Fibroblast of villous mesenchyme (primary cell): ENCODE results near the gene IRAK1BP1. TPM values are rescaled to one million over a fixed set of nuclear protein-coding genes. Genes with fewer than 3 reads are reported as not detected.
"Not testable (repeated sequence)": the region's sequence is repeated elsewhere in the genome, so short reads cannot be mapped to it uniquely, and the experiment has no call there.

ENCODE experiments used
- DNase-seq: peaks from one replicate; pipeline ENCODE4 v3.0.0-alpha.2; 2010; ENCODE audit warnings: low read depth
- H3K4me3 ChIP-seq: 2 replicates; pipeline ENCODE4 v1.5.1; 2011; ENCODE audit warnings: low read depth, mild to moderate bottlenecking, low read length
- CTCF ChIP-seq: IDR thresholded peaks from 2 replicates; pipeline ENCODE4 v1.5.1; 2012; ENCODE audit warnings: low read depth, mild to moderate bottlenecking, low read length; ENCODE audit not compliant: insufficient read depth
- total RNA-seq: library from RNA; depleted of rRNA; stranded (reverse); fragments of >200 nt; gene quantifications from 2 replicates; pipeline ENCODE4 v1.2.3, GENCODE V29; 2012

The IRAK1BP1 gene
- total RNA-seq, 1 donor: 6.5 TPM

GRCh38 chr6:78851156-78851555 is 16.2 kb upstream of the IRAK1BP1 start:
- H3K4me3 ChIP-seq: no peak overlapping the region
- no peak for TF ChIP-seq CTCF
- DNase-seq: no peak

- TF ChIP-seq CTCF: no peak
- no peak overlapping the region for H3K4me3 ChIP-seq
- no peak for DNase-seq
These were observed 12.8 kb upstream of the IRAK1BP1 start for GRCh38 chr6:78854546-78854945.

DNA sequence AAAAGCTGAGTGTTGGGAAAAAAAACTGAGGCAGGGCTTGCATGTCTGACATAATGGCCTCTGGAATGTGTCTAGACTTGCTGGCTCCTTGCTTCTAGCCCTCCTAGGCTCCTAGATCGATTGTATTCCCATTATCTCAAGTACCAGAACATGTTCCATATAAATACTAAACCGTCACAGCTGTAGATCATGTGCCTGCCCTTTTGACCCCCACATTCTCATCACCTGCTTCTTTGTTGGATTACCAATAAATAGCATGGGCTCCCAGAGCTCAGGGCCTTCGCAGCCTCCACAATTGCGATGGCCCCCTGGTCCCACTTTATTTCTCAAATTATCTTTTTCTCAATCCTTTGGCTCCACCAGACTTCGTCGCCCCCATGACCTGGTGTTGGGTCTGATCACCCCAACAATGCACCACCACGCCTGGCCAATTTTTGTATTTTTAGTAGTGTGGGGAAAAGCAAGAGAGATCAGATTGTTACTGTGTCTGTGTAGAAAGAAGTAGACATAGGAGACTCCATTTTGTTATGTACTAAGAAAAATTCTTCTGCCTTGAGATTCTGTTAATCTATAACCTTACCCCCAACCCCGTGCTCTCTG is 8.9 kb upstream of the IRAK1BP1 start:
- not testable (repeated sequence) for H3K4me3 ChIP-seq, DNase-seq

DNA sequence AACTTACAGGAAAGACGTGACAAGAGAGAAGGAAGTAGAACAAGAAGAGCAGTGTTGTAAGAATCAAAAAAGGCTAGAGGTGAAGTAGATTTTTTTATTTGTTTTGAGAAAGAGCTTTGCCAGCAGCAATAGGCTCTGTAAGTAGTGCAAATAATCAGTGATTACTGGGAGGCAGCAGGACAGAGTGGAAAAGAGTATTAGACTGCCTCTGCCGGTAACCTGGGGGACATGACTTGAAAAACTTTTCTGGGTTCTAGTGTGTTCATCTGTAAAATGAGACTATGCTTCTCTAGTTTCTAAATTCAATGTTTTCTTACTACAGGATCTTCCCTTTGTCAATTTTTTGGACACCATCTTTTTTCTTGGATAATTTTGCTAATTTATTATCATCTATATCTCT is 5.8 kb upstream of the IRAK1BP1 start:
- TF ChIP-seq CTCF: no peak
- no peak overlapping the region for H3K4me3 ChIP-seq
- DNase-seq: no peak

DNA sequence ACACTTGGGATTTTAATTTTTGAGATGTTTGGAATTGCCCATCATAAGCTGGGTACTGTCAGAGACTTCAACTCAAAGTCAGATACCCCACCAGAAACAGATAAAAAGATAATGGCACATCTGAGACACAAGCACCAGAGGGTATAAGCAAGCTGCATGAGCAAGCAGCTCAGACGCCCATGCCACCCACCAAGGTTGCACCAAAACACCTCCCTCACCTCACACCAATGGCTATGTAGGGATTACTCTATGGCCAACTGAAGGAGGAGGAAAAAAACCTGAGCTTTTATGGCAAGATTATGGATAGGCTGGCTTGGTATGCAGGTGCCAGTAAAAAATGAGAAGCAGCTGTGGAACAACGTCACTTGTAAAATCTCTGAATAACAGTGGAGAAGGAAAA is 3.8 kb upstream of the IRAK1BP1 start:
- no peak for DNase-seq
- TF ChIP-seq CTCF: no peak
- H3K4me3 ChIP-seq: no peak overlapping the region

GRCh38 chr6:78864957-78865356 is 2.4 kb upstream of the IRAK1BP1 start:
- no peak for DNase-seq
- TF ChIP-seq CTCF: no peak

GRCh38 chr6:78867020-78867369 is 356 bp upstream of the IRAK1BP1 start:
- TF ChIP-seq CTCF: no peak
- H3K4me3 ChIP-seq: peak overlapping the region; percentile 89
- no peak for DNase-seq

More at GRCh38 chr6:78864957-78865356, 2.4 kb upstream of the IRAK1BP1 start:
- no peak overlapping the region for H3K4me3 ChIP-seq
